Stimulated activated memory B cell treated with anti-CD40 and anti-IgM and Interleukin-4, amounts not matched to agents 10 μg/mL and 1 μg/mL and 100 μg/mL, for 72 hours (primary cell): ENCODE data around the gene APOBEC3H.

ENCODE experiments used
- ATAC-seq: fragments of 150-1000 bp; cut with Tn5 transposase; 2 replicates; pipeline ENCODE4 v1.10.0; 2021
- H3K27ac Mint-ChIP-seq: one replicate; pipeline ENCODE4 v1.8.0; 2022; ENCODE audit warnings: mild to moderate bottlenecking, mixed read lengths
- H3K27me3 Mint-ChIP-seq: one replicate; pipeline ENCODE4 v1.8.0; 2022; ENCODE audit warnings: mixed read lengths
- H3K36me3 Mint-ChIP-seq: one replicate; pipeline ENCODE4 v1.8.0; 2022; ENCODE audit warnings: mixed read lengths
- H3K4me1 Mint-ChIP-seq: one replicate; pipeline ENCODE4 v1.8.0; 2022; ENCODE audit warnings: mixed read lengths
- H3K4me3 Mint-ChIP-seq: one replicate; pipeline ENCODE4 v1.8.0; 2022; ENCODE audit warnings: mild to moderate bottlenecking, moderate library complexity, mixed read lengths
- H3K9me3 Mint-ChIP-seq: one replicate; pipeline ENCODE4 v1.8.0; 2022; ENCODE audit warnings: mixed read lengths

Gene APOBEC3H

DNA sequence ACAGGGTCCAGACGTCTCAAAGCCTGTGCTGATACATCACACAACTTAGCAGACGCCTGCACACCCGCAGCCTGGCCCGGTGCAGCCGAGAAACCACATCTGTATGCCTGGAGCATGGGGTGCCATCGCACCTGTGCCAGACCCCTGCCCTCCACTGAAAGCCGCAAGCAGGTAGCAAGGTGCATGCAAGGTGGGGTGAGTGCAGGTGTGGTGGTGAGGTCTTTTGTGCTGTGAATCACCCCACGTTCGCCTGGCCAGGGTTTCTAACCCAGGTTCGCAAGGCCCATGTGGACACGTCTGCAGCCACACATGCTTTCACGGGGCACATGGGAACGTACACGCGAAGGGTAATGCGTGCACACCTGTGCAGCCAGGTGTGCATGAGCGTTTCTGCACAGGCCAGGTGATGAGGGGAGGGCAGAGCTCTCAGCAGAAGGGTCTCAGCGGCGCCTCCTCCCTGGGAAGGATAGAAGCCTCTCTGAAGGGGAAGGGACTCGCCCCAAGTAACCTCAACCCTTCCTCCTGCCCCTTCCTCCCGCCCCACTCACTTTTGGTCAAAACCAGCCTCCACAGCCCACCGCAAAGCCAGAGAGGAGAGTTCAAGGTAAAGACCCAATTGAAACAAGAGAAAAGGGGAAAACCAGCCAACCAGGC, 36.0 kb downstream of the APOBEC3H start:
- no peak for ATAC-seq
- H3K9me3 Mint-ChIP-seq: peaks cover 3% of the 10 kb centered on the region

DNA sequence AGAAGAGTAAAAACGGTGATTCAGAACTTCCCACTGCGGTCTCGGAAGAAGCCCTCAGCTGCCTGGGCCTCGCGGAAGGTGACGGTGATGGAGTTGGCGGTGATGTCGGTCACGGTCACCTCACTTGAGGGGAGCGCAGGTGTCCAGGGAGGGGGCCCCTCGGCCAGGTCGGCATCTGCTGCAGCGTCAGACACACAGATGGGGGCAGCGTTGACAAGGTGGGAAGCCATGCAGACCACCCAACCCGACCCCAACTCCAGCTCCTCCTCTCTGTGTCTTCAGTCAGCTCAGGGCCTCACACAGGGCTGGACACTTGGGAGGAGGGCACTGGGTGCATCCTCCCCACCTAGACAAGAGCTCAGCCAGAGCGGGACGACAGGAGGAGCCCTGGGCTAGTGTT, 36.8 kb downstream of the APOBEC3H start:
- Mint-ChIP-seq H3K9me3 (no peaks in the 10 kb centered on the region), H3K4me1 (peaks cover 11% of the 10 kb centered on the region), H3K27ac (no peak overlapping the region), H3K4me3 (no peak overlapping the region), H3K27me3 (no peaks in the 10 kb centered on the region), H3K36me3 (peaks cover 24% of the 10 kb centered on the region)
- ATAC-seq: no peak

More for the DNA sequence above, 36.0 kb downstream of the APOBEC3H start:
- H3K27ac Mint-ChIP-seq: no peak overlapping the region
- H3K36me3 Mint-ChIP-seq: peaks cover 29% of the 10 kb centered on the region
- peaks cover 16% of the 10 kb centered on the region for H3K4me1 Mint-ChIP-seq
- no peaks in the 10 kb centered on the region for H3K27me3 Mint-ChIP-seq
- H3K4me3 Mint-ChIP-seq: no peak overlapping the region

DNA sequence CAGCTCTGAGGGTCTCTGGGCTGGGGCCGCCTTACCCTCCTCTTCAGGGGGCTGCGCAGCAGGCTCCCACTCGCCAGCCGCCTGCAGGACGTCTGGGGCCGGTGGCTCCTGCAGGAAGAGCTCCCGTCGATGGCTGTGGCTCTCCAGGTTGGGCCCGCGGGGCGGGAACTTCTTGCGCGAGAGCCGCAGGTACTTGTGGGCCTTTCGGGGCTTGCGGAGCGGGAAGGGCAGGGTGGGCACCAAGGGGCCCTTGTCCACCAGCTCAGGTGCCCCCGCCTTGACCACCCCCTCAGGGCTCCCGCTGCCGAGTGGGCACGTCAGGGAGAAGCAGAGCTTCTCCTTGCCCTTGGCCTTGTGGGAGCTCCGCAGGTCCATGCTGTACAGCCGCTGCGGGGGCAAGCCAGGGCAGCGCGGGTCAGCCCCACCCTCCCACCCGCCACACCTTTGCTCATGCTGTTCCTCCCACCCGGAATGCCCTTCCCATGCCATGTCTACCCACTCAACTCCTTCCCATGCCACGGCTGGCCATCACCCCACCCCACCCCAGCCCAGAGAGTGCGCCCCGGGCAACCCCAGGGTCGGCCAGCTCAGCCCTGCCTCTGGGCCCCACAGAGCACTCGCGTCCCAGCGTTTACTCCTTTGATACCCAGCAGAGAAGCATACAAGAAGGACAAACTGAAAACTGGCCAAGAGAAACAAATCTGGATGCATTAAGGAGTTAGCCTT, 37.5 kb downstream of the APOBEC3H start:
- Mint-ChIP-seq H3K9me3 (no peaks in the 10 kb centered on the region), H3K4me1 (peaks cover 8% of the 10 kb centered on the region), H3K27ac (no peak overlapping the region), H3K27me3 (no peaks in the 10 kb centered on the region), H3K4me3 (no peak overlapping the region), H3K36me3 (peaks cover 23% of the 10 kb centered on the region)
- no peak for ATAC-seq

- ATAC-seq: peak; percentile 62
- H3K9me3 Mint-ChIP-seq: no peaks in the 10 kb centered on the region
- no peak overlapping the region for H3K27ac Mint-ChIP-seq
- no peaks in the 10 kb centered on the region for H3K27me3 Mint-ChIP-seq
- peaks cover 8% of the 10 kb centered on the region for H3K4me1 Mint-ChIP-seq
- peaks cover 22% of the 10 kb centered on the region for H3K36me3 Mint-ChIP-seq
- H3K4me3 Mint-ChIP-seq: no peak overlapping the region
Observed at GRCh38 chr22:39135092-39135896, 38.2 kb downstream of the APOBEC3H start.

DNA sequence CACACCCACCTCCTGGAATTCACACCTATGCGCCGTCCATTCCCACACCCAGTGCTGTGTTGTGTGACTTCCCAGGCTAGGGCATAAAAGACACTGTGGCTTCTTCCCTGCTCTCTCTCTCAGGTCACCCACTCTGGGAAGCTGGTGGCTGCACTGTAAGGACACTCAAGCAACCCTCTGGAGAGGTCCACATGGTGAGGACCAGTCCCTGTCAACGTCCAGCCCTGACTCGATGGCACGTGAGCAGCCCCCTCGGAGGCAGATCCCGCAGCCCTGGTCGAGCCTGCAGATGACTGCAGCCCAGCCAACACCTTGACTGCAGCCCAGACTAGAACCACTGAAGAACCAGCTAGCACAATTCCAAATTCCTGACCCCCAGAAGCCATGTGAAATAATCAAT, 39.3 kb downstream of the APOBEC3H start:
- H3K36me3 Mint-ChIP-seq: peaks cover 14% of the 10 kb centered on the region
- peaks cover 7% of the 10 kb centered on the region for H3K4me1 Mint-ChIP-seq
- no peaks in the 10 kb centered on the region for H3K27me3 Mint-ChIP-seq
- no peak for ATAC-seq
- H3K9me3 Mint-ChIP-seq: no peaks in the 10 kb centered on the region
- H3K27ac Mint-ChIP-seq: no peak overlapping the region
- H3K4me3 Mint-ChIP-seq: no peak overlapping the region

DNA sequence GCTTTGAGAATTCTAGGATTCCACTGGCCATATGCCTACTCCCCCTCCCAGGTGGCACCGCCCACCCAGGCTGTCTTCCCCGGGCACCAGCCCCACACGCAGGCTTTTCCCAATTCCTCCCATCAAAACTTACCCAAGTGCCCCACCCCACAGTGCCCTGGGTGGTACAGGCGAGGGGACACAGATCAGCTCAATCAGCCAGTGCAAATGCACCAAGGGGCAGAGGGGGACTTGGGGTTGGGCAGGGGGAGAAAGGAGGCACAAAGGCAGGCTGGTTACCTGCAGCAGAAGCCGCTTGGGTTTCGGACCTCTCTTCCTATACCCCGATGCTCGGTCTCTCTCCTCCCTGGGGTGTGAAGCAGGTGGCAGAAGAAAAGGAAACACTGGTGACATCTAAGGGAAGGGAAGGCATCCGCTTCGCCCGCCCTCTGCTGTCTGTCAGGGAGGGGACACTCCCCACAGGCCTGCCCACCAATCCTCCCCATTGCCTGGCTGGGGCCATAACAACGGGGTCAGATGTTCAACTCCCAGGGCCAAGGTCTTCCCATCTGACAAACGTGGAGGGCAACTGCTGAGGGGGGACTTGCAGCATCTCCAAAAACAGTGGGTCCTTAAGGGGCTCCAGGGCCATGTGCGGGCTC, 41.4 kb downstream of the APOBEC3H start:
- Mint-ChIP-seq H3K4me3 (no peak overlapping the region), H3K27ac (no peak overlapping the region), H3K36me3 (peaks cover 5% of the 10 kb centered on the region), H3K9me3 (no peaks in the 10 kb centered on the region), H3K27me3 (no peaks in the 10 kb centered on the region), H3K4me1 (peaks cover under 1% of the 10 kb centered on the region)
- ATAC-seq: no peak

- H3K4me3 Mint-ChIP-seq: no peak overlapping the region
- no peaks in the 10 kb centered on the region for H3K9me3 Mint-ChIP-seq
- H3K27ac Mint-ChIP-seq: no peak overlapping the region
- H3K36me3 Mint-ChIP-seq: no peaks in the 10 kb centered on the region
- H3K27me3 Mint-ChIP-seq: no peaks in the 10 kb centered on the region
- ATAC-seq: no peak
- H3K4me1 Mint-ChIP-seq: peaks cover 14% of the 10 kb centered on the region
Observed at GRCh38 chr22:39139933-39140332, 42.9 kb downstream of the APOBEC3H start.

GRCh38 chr22:39142088-39142680, 45.1 kb downstream of the APOBEC3H start:
- Mint-ChIP-seq H3K27ac (no peak overlapping the region), H3K36me3 (no peaks in the 10 kb centered on the region), H3K4me1 (peaks cover 30% of the 10 kb centered on the region), H3K27me3 (no peaks in the 10 kb centered on the region), H3K9me3 (no peaks in the 10 kb centered on the region), H3K4me3 (no peak overlapping the region)
- ATAC-seq: no peak

GRCh38 chr22:39144101-39144767, 47.2 kb downstream of the APOBEC3H start:
- no peaks in the 10 kb centered on the region for H3K27me3 Mint-ChIP-seq
- peak overlapping the region; percentile 82 for H3K27ac Mint-ChIP-seq
- H3K4me3 Mint-ChIP-seq: peak overlapping the region; percentile 90
- peaks cover 47% of the 10 kb centered on the region for H3K4me1 Mint-ChIP-seq
- H3K36me3 Mint-ChIP-seq: peaks cover 2% of the 10 kb centered on the region
- no peaks in the 10 kb centered on the region for H3K9me3 Mint-ChIP-seq
- peak; percentile 60 for ATAC-seq

- Mint-ChIP-seq H3K27ac (peak overlapping the region; percentile 82), H3K27me3 (no peaks in the 10 kb centered on the region), H3K4me3 (peak overlapping the region; percentile 85), H3K9me3 (no peaks in the 10 kb centered on the region), H3K4me1 (peaks cover 70% of the 10 kb centered on the region), H3K36me3 (peaks cover 9% of the 10 kb centered on the region)
- ATAC-seq: no peak
Observed at GRCh38 chr22:39146256-39147101, 49.4 kb downstream of the APOBEC3H start.

GRCh38 chr22:39147335-39148025, 50.4 kb downstream of the APOBEC3H start:
- Mint-ChIP-seq H3K4me3 (no peak overlapping the region), H3K4me1 (peaks cover 72% of the 10 kb centered on the region), H3K9me3 (no peaks in the 10 kb centered on the region), H3K36me3 (peaks cover 9% of the 10 kb centered on the region), H3K27ac (peak overlapping the region; percentile 82), H3K27me3 (no peaks in the 10 kb centered on the region)
- no peak for ATAC-seq

- H3K4me3 Mint-ChIP-seq: no peak overlapping the region
- peaks cover 73% of the 10 kb centered on the region for H3K4me1 Mint-ChIP-seq
- ATAC-seq: no peak
- H3K9me3 Mint-ChIP-seq: no peaks in the 10 kb centered on the region
- H3K27ac Mint-ChIP-seq: peak overlapping the region; percentile 82
- peaks cover 9% of the 10 kb centered on the region for H3K36me3 Mint-ChIP-seq
- H3K27me3 Mint-ChIP-seq: peaks cover 2% of the 10 kb centered on the region
Observed at GRCh38 chr22:39148026-39148726, 51.1 kb downstream of the APOBEC3H start.
